H9 (cell line): ENCODE measurements around the gene DMKN. TPM values are rescaled to one million over a fixed set of nuclear protein-coding genes. Genes with fewer than 3 reads are reported as not detected.

ENCODE experiments used
- DNase-seq: peaks from one replicate; pipeline ENCODE4 v3.0.0-alpha.2; 2017
- H2AFZ ChIP-seq: one replicate; pipeline ENCODE4 v1.6.1; 2013; ENCODE audit warnings: mild to moderate bottlenecking, low read length, control low read depth, moderate library complexity
- H2AK5ac ChIP-seq: 2 replicates; pipeline ENCODE4 v1.6.1; 2013; ENCODE audit warnings: low read length, control low read depth, mixed read lengths; ENCODE audit not compliant: insufficient read length
- H2BK120ac ChIP-seq: one replicate; pipeline ENCODE4 v1.6.1; 2013; ENCODE audit warnings: low read depth, mild to moderate bottlenecking, low read length, control low read depth, inconsistent platforms; ENCODE audit not compliant: poor library complexity, severe bottlenecking
- H2BK12ac ChIP-seq: 2 replicates; pipeline ENCODE4 v1.6.1; 2013; ENCODE audit warnings: low read length, control low read depth, mixed read lengths, low read depth; ENCODE audit not compliant: insufficient read length
- H2BK15ac ChIP-seq: 2 replicates; pipeline ENCODE4 v1.6.1; 2013; ENCODE audit warnings: low read depth, low read length, control low read depth
- H2BK20ac ChIP-seq: one replicate; pipeline ENCODE4 v1.6.1; 2013; ENCODE audit warnings: low read depth, mild to moderate bottlenecking, low read length, control low read depth, inconsistent platforms; ENCODE audit not compliant: poor library complexity, severe bottlenecking
- H2BK5ac ChIP-seq: 2 replicates; pipeline ENCODE4 v1.6.1; 2013; ENCODE audit warnings: low read length, control low read depth, mixed read lengths; ENCODE audit not compliant: insufficient read length
- H3K14ac ChIP-seq: 2 replicates; pipeline ENCODE4 v1.6.1; 2013; ENCODE audit warnings: low read length, control low read depth; ENCODE audit not compliant: insufficient read depth
- H3K18ac ChIP-seq: 2 replicates; pipeline ENCODE4 v1.6.1; 2013; ENCODE audit warnings: low read depth, mild to moderate bottlenecking, mixed read lengths, low read length, control low read depth; ENCODE audit not compliant: insufficient read length
- H3K23ac ChIP-seq: 2 replicates; pipeline ENCODE4 v1.6.1; 2013; ENCODE audit warnings: low read length, control low read depth, mixed read lengths, low read depth; ENCODE audit not compliant: insufficient read length
- H3K23me2 ChIP-seq: 2 replicates; pipeline ENCODE4 v1.6.1; 2013; ENCODE audit warnings: low read depth, mild to moderate bottlenecking, mixed read lengths, low read length, control low read depth; ENCODE audit not compliant: insufficient read length, poor library complexity, severe bottlenecking
- H3K27ac ChIP-seq: 2 replicates; pipeline ENCODE4 v1.5.1; 2013; ENCODE audit warnings: low read length, control low read depth, mixed read lengths, low read depth; ENCODE audit not compliant: insufficient read length
- H3K27me3 ChIP-seq: 2 replicates; pipeline ENCODE4 v1.6.1; 2013; ENCODE audit warnings: low read length, control low read depth, inconsistent platforms; ENCODE audit not compliant: insufficient read depth
- H3K4ac ChIP-seq: 2 replicates; pipeline ENCODE4 v1.6.1; 2013; ENCODE audit warnings: low read depth, mild to moderate bottlenecking, control low read depth, inconsistent platforms, low read length, moderate library complexity
- H3K4me1 ChIP-seq: 2 replicates; pipeline ENCODE4 v1.6.1; 2013; ENCODE audit warnings: low read length, control low read depth, inconsistent platforms; ENCODE audit not compliant: insufficient read depth
- H3K4me2 ChIP-seq: 2 replicates; pipeline ENCODE4 v1.6.1; 2013; ENCODE audit warnings: low read length, control low read depth, mixed read lengths; ENCODE audit not compliant: insufficient read length, insufficient read depth
- H3K56ac ChIP-seq: 2 replicates; pipeline ENCODE4 v1.6.1; 2013; ENCODE audit warnings: low read depth, mild to moderate bottlenecking, mixed read lengths, low read length, control low read depth; ENCODE audit not compliant: insufficient read length
- H3K79me1 ChIP-seq: 2 replicates; pipeline ENCODE4 v1.6.1; 2013; ENCODE audit warnings: low read depth, mild to moderate bottlenecking, moderate library complexity, low read length, control low read depth, inconsistent platforms; ENCODE audit not compliant: insufficient read depth, poor library complexity, severe bottlenecking
- H3K79me2 ChIP-seq: 2 replicates; pipeline ENCODE4 v1.6.1; 2013; ENCODE audit warnings: low read length, control low read depth, inconsistent platforms; ENCODE audit not compliant: insufficient read depth
- H3K9ac ChIP-seq: 2 replicates; pipeline ENCODE4 v1.6.1; 2013; ENCODE audit warnings: low read length, control low read depth, mixed read lengths; ENCODE audit not compliant: insufficient read length; ENCODE audit errors: extremely low read depth
- H3K9me3 ChIP-seq: one replicate; pipeline ENCODE4 v1.6.1; 2013; ENCODE audit warnings: low read depth, low read length, inconsistent platforms; ENCODE audit not compliant: control insufficient read depth
- H3T11ph ChIP-seq: one replicate; pipeline ENCODE4 v1.6.1; 2013; ENCODE audit warnings: mild to moderate bottlenecking, low read length, control low read depth, inconsistent platforms
- H4K20me1 ChIP-seq: one replicate; pipeline ENCODE4 v1.6.1; 2013; ENCODE audit not compliant: control insufficient read depth, insufficient read length, insufficient read depth
- H4K5ac ChIP-seq: 2 replicates; pipeline ENCODE4 v1.6.1; 2013; ENCODE audit warnings: low read depth, mild to moderate bottlenecking, mixed read lengths, low read length, control low read depth; ENCODE audit not compliant: insufficient read length
- H4K8ac ChIP-seq: replicated peaks from 2 replicates; pipeline ENCODE4 v1.6.1; 2013; ENCODE audit warnings: low read length, control low read depth, mixed read lengths, low read depth; ENCODE audit not compliant: insufficient read length
- H4K91ac ChIP-seq: 2 replicates; pipeline ENCODE4 v1.6.1; 2013; ENCODE audit warnings: low read depth, mild to moderate bottlenecking, moderate library complexity, mixed read lengths, low read length, control low read depth; ENCODE audit not compliant: insufficient read length
- H3K27ac Mint-ChIP-seq, 3 experiments: 2 replicates in 2 of 3; 3 replicates in 1 of 3; pipeline ENCODE4 v1.8.0; 2020 to 2021; ENCODE audit warnings: mixed read lengths in 3 of 3, mild to moderate bottlenecking in 1 of 3, moderate library complexity in 1 of 3
- H3K27me3 Mint-ChIP-seq: 2 replicates; pipeline ENCODE4 v1.8.0; 2021; ENCODE audit warnings: low read depth, mild to moderate bottlenecking, moderate library complexity, mixed read lengths
- H3K36me3 Mint-ChIP-seq, 3 experiments: 2 replicates in 2 of 3; 3 replicates in 1 of 3; pipeline ENCODE4 v1.8.0; 2020 to 2021; ENCODE audit warnings: low read depth in 3 of 3, mixed read lengths in 3 of 3; ENCODE audit not compliant: insufficient read depth in 1 of 3
- H3K4me1 Mint-ChIP-seq, 2 experiments: 2 replicates each; pipeline ENCODE4 v1.8.0; 2020; ENCODE audit warnings: mixed read lengths in 2 of 2
- H3K4me3 Mint-ChIP-seq, 2 experiments: 2 replicates in 1 of 2; 3 replicates in 1 of 2; pipeline ENCODE4 v1.8.0; 2020 to 2021; ENCODE audit warnings: mild to moderate bottlenecking in 2 of 2, mixed read lengths in 2 of 2, moderate library complexity in 1 of 2
- H3K9me3 Mint-ChIP-seq, 2 experiments: 2 replicates in 1 of 2; 3 replicates in 1 of 2; pipeline ENCODE4 v1.8.0; 2020; ENCODE audit warnings: mild to moderate bottlenecking in 2 of 2, mixed read lengths in 2 of 2, moderate library complexity in 1 of 2
- CTCF ChIP-seq: fragments of 200-600 bp; sonication (generic); conservative IDR thresholded peaks from 3 replicates; pipeline ENCODE4 v1.8.0; 2021; ENCODE audit warnings: antibody characterized with exemption, mild to moderate bottlenecking
- WGBS: extraction: QIAGEN DNeasy Blood & Tissue Kit; methylation state at CpG from one replicate; pipeline ENCODE4 v1.1.7; 2013; ENCODE audit warnings: missing lambda C conversion rate, low lambda C conversion rate, mixed read lengths; ENCODE audit not compliant: insufficient read length; ENCODE audit errors: extremely low coverage; 5-methylcytosine and 5-hydroxymethylcytosine counted together
- total RNA-seq: library from RNA; stranded (reverse); gene quantifications from 2 replicates; pipeline ENCODE4 v1.2.1, GENCODE V29; 2021

Gene DMKN
- total RNA-seq, 1 experiment from 2014 or later, result 278 TPM

GRCh38 chr19:35549879-35550523 is 36.6 kb upstream of the DMKN start:
- H3K27ac ChIP-seq, result no peak overlapping the region
- H3K4me1 Mint-ChIP-seq, result peaks cover 17 to 20% of the 10 kb centered on the region in 2 experiments
- no peak overlapping the region; a peak in 1 of 5 replicates for H3K4me3 Mint-ChIP-seq
- H4K20me1 ChIP-seq, result no peaks in the 10 kb centered on the region
- no peak overlapping the region for H3K23ac ChIP-seq
- H3K18ac ChIP-seq, result no peak overlapping the region
- H4K5ac ChIP-seq, result no peak overlapping the region
- H2BK120ac ChIP-seq, result no peak overlapping the region
- H2BK15ac ChIP-seq, result no peak overlapping the region
- no CpG with 5 or more reads among the region's 15 CpGs for WGBS
- no peaks in the 10 kb centered on the region for H3K9me3 Mint-ChIP-seq
- peaks cover 7 to 39% (median 19%) of the 10 kb centered on the region in 3 experiments; a peak in 6 of 7 replicates for H3K36me3 Mint-ChIP-seq
- H3K4ac ChIP-seq, result no peak overlapping the region
- no peaks in the 10 kb centered on the region for H3K9me3 ChIP-seq
- no peak overlapping the region for H3K56ac ChIP-seq
- no peak overlapping the region for H4K91ac ChIP-seq
- H2AFZ ChIP-seq, result no peak overlapping the region
- no peak overlapping the region for H3K14ac ChIP-seq
- no peaks in the 10 kb centered on the region for H3K27me3 ChIP-seq
- 0 out of 7 replicates have a peak overlapping the region, but pooled peaks of 1 of the 3 experiments have one; percentile 71 for H3K27ac Mint-ChIP-seq
- H2BK12ac ChIP-seq, result no peak overlapping the region
- H2AK5ac ChIP-seq, result no peak overlapping the region
- H2BK5ac ChIP-seq, result no peak overlapping the region
- DNase-seq, result no peak
- H3K27me3 Mint-ChIP-seq, result peaks cover 13% of the 10 kb centered on the region
- no peak overlapping the region for H3K9ac ChIP-seq
- H3K4me2 ChIP-seq, result no peak overlapping the region
- TF ChIP-seq CTCF, result no peak
- H3T11ph ChIP-seq, result no peak overlapping the region
- H3K4me1 ChIP-seq, result no peaks in the 10 kb centered on the region
- no peak overlapping the region for H2BK20ac ChIP-seq
- H4K8ac ChIP-seq, result no peak overlapping the region
- H3K79me1 ChIP-seq, result no peaks in the 10 kb centered on the region
- H3K79me2 ChIP-seq, result no peaks in the 10 kb centered on the region
- peaks cover 6% of the 10 kb centered on the region for H3K23me2 ChIP-seq
